ENCODE data around the gene CRNKL1. TPM values are rescaled to one million over a fixed set of nuclear protein-coding genes. Genes with fewer than 3 reads are reported as not detected.
A peak's percentile ranks its signal among the peaks of the same experiment; 100 is the strongest.

Gene CRNKL1
- total RNA-seq, 1 donor from 2014 or later: 2.2 TPM

DNA sequence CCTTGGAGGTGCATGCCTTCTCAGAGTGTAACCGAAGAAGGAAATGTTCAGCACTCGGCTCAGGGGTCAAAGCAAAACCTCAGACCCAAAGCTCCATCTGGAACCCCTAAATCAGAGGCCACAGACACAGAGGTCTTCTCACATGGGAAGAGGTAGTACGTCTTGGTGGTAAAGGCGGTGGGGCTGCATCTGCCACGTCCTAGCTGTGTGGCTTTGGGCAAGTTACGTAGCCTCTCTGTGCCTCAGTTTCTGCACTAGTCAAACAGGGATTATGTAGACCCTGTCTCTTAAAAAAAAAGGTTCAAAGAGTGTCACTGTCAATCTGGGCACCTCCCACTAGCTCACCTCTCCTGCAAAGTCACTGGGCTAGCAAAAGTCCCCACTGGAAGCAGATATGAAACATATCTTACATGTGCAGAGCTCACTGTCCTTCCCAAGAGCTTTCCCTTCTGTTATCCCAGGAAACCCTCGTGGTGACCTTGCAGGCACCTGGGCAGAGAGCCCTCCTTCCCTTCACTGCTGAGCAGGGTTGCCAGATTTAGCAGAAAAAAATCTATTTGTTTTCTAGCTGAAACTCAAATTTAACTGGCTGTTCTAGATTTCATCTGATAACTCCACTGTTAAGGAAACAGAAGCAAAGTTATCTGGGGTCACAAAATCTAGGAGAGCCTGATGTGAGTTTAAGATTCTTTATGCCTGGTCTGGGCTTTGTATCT is 53.1 kb downstream of the CRNKL1 start:
- H3K27me3 ChIP-seq: no peaks in the 10 kb centered on the region
- intact Hi-C loops (cut with DNase I): no loop called here
- peaks cover 8 to 30% of the 10 kb centered on the region in 2 donors for H3K4me1 ChIP-seq
- TF ChIP-seq, protein P1, sequence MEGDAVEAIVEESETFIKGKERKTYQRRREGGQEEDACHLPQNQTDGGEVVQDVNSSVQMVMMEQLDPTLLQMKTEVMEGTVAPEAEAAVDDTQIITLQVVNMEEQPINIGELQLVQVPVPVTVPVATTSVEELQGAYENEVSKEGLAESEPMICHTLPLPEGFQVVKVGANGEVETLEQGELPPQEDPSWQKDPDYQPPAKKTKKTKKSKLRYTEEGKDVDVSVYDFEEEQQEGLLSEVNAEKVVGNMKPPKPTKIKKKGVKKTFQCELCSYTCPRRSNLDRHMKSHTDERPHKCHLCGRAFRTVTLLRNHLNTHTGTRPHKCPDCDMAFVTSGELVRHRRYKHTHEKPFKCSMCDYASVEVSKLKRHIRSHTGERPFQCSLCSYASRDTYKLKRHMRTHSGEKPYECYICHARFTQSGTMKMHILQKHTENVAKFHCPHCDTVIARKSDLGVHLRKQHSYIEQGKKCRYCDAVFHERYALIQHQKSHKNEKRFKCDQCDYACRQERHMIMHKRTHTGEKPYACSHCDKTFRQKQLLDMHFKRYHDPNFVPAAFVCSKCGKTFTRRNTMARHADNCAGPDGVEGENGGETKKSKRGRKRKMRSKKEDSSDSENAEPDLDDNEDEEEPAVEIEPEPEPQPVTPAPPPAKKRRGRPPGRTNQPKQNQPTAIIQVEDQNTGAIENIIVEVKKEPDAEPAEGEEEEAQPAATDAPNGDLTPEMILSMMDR (IDR thresholded peaks at IDR 0.05): no peak
- H3K9me3 ChIP-seq: no peaks in the 10 kb centered on the region
- DNase-seq (ENCODE audit: low spot score in 2 of 2): no peak
- H3K4me3 ChIP-seq: no peak overlapping the region
- peak overlapping the region in 1 of 2 donors; percentile 36 for H3K27ac ChIP-seq
- H3K36me3 ChIP-seq: peaks cover 21 to 36% of the 10 kb centered on the region in 2 donors

DNA sequence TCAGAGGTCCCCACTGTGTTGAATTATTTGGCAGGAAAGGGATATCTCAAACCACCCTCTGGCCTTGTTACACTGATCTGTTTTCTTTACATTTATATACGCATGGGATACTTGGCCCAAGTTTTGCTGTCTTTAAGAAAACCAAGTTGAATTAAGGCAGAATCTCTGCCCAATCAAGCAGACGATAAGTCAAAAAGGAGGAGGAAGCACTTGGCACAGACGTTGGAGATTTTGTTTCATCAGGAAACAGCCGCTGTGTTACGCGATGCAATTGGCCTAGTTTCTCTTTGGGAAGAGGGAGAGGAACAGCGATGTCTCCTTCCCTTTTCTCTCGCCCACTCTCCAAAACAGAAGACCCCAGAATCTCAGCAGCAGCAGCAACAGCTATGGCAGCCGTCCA is 55.3 kb downstream of the CRNKL1 start:
- H3K36me3 ChIP-seq: peaks cover 21 to 36% of the 10 kb centered on the region in 2 donors
- H3K27me3 ChIP-seq: no peaks in the 10 kb centered on the region
- intact Hi-C loops (cut with DNase I): no loop called here
- H3K9me3 ChIP-seq: no peaks in the 10 kb centered on the region
- no peak for DNase-seq (ENCODE audit: low spot score in 2 of 2)
- no peak overlapping the region for H3K4me3 ChIP-seq
- H3K4me1 ChIP-seq: peaks cover 19 to 37% of the 10 kb centered on the region in 2 donors
- peak overlapping the region; percentile 51 to 60 for H3K27ac ChIP-seq
- TF ChIP-seq, protein P1 (IDR thresholded peaks at IDR 0.05): no peak

DNA sequence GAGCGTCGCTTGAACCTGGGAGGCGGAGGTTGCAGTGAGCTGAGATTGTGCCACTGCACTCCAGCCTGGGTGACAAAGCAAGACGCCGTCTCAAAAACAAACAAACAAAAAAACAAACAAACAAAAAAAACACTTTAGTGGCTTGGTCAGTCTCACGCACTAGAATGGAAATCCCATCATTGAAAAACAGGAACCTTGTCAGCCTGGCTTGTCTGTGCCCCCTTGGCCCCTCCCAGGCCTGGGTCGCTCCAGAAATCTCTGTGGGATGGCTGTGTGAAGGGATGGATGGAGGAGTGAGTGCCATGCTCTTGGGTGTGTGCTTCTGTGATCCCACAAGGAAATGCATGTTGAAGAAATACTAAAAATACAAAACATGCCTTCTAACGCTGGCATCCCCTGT is 56.0 kb downstream of the CRNKL1 start:
- Histone ChIP-seq H3K27me3 (no peaks in the 10 kb centered on the region), H3K36me3 (peaks cover 21 to 36% of the 10 kb centered on the region in 2 donors), H3K4me3 (no peak overlapping the region), H3K9me3 (no peaks in the 10 kb centered on the region), H3K4me1 (peaks cover 19 to 40% of the 10 kb centered on the region in 2 donors), H3K27ac (peak overlapping the region; percentile 51 to 60)
- intact Hi-C loops (cut with DNase I): no loop called here
- DNase-seq (ENCODE audit: low spot score in 2 of 2): no peak
- TF ChIP-seq, protein P1 (IDR thresholded peaks at IDR 0.05): no peak

DNA sequence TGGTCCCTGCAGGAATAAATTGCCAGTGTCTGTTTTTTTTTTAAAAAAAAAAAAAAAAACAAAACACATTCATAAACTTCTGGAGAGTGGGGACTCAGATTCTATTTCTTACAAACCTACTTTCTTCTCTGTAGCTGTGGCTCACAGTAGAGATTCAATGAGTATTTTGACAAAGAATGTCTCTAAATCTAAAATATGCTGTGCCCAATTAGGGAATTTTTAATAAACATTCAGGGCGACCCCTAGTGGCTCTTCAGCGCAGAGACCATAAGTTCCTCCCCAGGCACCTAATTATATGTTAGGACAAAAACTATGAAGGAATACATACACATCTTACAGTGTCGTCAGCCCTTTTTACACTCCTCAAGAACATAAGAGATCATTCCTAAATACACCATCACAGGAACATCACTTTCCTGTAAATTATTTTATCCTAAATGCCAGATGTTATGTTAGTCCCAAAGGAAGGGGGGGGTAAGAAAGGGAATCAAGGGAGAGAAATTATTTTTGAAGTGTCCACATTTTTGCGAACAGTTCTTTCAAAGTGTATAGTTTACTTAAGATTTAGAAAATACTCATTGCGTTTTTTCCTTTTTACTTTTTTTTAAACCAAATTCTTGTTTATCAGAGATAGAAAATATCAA is 56.9 kb downstream of the CRNKL1 start:
- peak overlapping the region; percentile 70 to 80 for H3K27ac ChIP-seq

DNA sequence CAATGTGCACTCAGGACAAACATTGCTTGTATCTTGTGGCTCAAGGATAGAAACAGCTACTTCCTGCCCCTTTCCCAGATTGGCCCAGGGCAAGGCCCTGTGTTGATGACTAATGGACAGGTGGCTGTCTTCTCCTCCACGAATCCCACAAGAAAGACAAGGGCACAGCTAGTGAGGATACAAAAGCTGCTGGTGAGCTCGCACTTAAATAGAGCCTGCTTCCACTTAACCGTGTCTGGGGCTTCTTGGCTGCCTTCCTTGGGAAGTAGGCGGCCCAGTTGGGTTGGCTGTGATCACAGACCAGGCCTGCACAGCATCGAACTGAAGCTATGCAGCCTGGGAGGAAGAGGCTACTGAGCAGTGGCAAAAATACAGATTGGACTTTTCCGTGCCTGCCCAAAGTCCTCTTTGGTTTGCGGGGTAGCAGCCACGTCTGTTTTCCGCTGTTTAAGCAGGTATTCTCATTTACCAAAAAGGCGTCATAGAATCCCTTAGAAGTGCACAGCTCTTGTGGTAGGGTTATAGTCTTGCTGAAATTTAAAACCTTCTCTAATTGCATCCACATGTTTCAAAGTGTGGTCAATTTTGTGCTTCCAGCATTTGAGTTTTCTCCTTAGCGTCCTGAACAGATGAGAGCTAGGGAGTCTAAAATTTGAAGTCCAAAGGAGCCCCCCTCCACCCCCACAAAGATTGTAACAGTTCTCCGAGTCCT is 58.2 kb downstream of the CRNKL1 start:
- no peak for DNase-seq (ENCODE audit: low spot score in 2 of 2)
- peak overlapping the region in 1 of 2 donors; percentile 38 for H3K4me3 ChIP-seq
- no peaks in the 10 kb centered on the region for H3K27me3 ChIP-seq
- H3K27ac ChIP-seq: peak overlapping the region; percentile 70 to 80
- TF ChIP-seq, protein P1 (IDR thresholded peaks at IDR 0.05): no peak
- H3K4me1 ChIP-seq: peaks cover 19 to 40% of the 10 kb centered on the region in 2 donors
- H3K9me3 ChIP-seq: no peaks in the 10 kb centered on the region
- intact Hi-C loops (cut with DNase I): loop anchor here (1.0 to 5.0 kb wide), 4 partner anchors 17 to 305 kb away; no protein-coding TSS in a partner anchor
- peaks cover 13 to 32% of the 10 kb centered on the region in 2 donors for H3K36me3 ChIP-seq

More for the DNA sequence above, 56.9 kb downstream of the CRNKL1 start:
- H3K4me1 ChIP-seq: peaks cover 19 to 40% of the 10 kb centered on the region in 2 donors
- no peaks in the 10 kb centered on the region for H3K27me3 ChIP-seq
- H3K4me3 ChIP-seq: no peak overlapping the region
- peaks cover 13 to 31% of the 10 kb centered on the region in 2 donors for H3K36me3 ChIP-seq
- intact Hi-C loops (cut with DNase I): loop anchor here (1.0 to 2.0 kb wide), 3 partner anchors 51 to 307 kb away; no protein-coding TSS in a partner anchor
- no peaks in the 10 kb centered on the region for H3K9me3 ChIP-seq
- TF ChIP-seq, protein P1 (IDR thresholded peaks at IDR 0.05): peak; percentile 75 to 80 (median 78)
- DNase-seq (ENCODE audit: low spot score in 2 of 2): no peak
